HG03066 (cell line): ENCODE measurements around the gene KCTD4.
"Not testable (repeated sequence)": the region's sequence is repeated elsewhere in the genome, so short reads cannot be mapped to it uniquely, and the experiment has no call there.

ENCODE experiments used
- ATAC-seq: cut with Tn5 transposase; IDR thresholded peaks from one replicate; pipeline ENCODE4 v1.9.1; 2021; ENCODE audit warnings: low read depth; ENCODE audit not compliant: unreplicated experiment

The KCTD4 gene

GRCh38 chr13:45216193-45216592 is 15.3 kb upstream of the KCTD4 start:
- no peak for ATAC-seq

- ATAC-seq, result no peak
Measured at GRCh38 chr13:45215392-45216077, 14.7 kb upstream of the KCTD4 start.

DNA sequence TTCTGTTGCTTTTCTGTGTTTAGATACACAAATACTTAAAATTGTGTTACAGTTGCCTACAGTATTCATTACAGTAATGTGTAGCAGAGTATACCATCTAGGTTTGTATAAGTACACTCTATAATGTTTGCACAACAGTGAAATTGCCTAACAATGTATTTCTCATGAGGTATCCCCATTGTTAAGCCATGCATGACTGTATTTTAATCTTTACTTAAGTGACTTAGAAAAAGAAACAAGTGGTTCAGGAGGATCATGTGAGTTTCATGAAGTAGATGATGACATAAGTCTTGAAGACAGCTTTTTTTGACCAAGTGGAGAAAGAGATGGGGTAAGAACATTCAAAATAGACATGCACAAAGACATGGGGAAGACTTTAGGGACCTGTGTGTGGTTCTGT is 8.4 kb upstream of the KCTD4 start:
- no peak for ATAC-seq

DNA sequence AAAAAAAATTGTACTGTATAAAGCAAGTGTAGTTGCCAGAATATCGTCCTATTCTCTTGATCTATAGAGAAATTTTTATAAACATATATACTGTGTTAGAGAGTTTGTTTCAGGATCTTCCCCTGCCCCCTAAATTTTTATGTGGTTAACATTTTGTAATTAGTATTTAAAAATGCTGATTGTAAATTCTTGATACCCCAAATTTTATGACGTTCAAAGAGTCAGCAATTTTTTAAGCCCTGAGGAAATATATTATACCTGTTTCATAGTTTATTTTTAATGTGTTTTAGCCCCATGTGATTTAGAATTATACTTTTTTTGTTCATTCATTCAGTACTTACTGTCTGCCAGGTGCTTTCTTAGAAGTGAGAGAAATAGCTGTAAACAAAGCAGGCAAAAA is 7.3 kb upstream of the KCTD4 start:
- no peak for ATAC-seq

DNA sequence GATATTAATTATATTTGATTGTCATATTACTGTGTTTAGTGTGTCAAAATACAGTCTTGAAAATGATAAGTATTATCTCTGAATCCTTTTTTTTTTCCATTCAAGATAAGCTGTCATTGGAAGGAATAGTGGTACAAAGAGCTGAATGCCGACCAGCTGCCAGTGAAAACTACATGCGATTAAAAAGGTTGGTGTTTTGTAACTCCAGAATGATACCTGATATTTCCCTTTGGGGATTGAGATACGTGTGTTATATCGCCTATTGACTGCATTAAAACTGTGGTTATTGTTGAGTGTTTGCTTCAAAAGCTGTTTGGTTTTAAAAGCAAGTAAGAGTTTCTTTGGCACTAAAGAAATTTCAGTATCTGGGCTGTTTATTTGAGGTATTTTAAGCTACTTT is 6.5 kb upstream of the KCTD4 start:
- ATAC-seq, result no peak

DNA sequence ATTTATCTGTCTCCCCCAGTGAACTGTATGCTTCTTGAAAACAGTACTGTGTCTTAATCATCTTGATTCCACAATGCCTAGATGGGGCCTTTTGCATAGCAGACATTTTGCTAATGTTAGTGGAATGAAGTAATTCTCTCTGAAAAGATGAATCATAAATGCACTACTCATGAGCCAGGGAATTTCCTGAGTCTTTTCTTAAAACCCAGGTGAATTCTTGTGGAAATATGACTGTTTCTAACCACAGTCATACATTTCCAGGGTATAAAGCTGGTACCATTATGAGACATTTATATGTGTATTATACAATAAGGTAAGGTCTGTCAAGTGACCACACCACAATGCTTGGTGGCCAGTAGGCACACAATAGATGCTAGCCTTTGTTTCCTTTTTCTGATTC is 5.5 kb upstream of the KCTD4 start:
- ATAC-seq, result no peak

- ATAC-seq, result no peak
Measured at GRCh38 chr13:45205124-45205523, 4.3 kb upstream of the KCTD4 start.

DNA sequence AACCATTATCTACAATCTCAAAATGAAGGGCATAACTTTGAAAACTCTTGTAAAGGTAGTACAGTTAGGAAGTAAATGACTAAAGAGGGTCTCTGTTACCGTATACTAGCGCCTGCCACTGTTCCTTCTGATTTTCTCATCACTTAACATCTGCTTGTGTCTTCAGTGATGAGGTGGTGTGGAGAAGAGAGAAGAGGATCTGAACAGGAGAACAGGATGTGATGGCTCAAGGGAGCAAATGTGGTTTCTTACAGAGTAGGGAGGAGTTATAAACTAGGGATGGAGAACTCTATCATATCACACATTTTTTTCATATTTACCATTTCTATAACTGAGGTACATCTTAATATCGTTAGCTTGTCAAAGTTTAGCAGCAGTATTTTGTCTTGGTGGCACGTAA is 1.1 kb downstream of the KCTD4 start:
- ATAC-seq, result no peak

GRCh38 chr13:45198924-45199323 is 1.9 kb downstream of the KCTD4 start:
- no peak for ATAC-seq

DNA sequence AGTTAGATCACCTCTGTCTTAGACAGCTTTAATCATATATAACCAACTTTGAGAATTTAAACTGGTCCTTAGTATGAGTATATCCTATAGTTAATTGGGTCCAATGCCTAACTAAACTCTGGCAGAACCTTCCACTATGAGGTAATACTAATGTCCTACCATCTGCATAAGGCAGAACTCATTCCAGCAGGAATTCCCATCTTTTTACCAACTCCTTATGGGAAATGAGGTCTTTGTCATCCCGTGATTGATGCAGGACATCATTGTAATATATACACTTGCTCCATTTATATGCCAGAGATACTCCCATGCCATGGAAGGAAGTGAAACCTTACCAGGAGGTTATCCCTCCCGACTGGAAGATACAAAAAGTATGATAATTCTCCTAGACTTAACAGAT is 2.8 kb downstream of the KCTD4 start:
- no peak for ATAC-seq

DNA sequence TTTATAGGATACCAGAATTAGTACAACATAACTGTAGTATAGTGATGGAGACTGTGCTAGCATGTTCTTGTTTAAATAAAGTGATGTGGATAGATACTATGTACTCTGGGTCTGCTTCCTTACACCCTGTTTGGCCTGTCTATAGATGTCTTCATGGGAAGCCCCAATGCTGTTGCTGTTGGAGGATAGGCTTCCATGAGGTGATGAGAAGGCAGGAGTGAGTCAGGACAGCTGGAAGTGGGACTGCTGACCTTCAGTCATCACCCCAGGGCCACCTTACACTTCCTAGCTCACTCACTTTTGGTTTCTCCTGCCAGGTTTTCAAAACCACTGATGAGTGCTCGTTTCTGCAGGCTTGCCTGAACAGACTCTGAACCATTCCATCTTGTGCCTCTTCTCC is 4.2 kb downstream of the KCTD4 start:
- no peak for ATAC-seq

DNA sequence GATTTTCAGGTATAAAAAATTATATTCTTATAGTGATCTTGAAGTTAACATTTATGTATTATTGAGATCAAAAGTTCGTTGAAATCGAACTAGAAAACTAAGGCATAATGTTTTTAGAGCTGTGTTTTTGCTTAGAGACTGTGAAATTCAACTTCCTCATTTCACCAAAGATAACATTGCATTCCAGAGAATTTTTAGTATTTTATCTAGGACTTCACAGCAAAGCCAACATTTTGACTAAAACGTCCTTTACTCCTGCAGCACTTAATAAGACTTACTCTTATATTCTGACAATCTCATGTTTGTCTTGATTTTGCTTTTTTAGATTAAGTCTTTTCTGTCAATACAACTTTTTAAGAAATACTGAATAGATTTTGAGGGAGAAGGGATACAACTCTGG is 4.7 kb downstream of the KCTD4 start:
- no peak for ATAC-seq

- no peak for ATAC-seq
Measured at GRCh38 chr13:45195421-45195820, 5.4 kb downstream of the KCTD4 start.

DNA sequence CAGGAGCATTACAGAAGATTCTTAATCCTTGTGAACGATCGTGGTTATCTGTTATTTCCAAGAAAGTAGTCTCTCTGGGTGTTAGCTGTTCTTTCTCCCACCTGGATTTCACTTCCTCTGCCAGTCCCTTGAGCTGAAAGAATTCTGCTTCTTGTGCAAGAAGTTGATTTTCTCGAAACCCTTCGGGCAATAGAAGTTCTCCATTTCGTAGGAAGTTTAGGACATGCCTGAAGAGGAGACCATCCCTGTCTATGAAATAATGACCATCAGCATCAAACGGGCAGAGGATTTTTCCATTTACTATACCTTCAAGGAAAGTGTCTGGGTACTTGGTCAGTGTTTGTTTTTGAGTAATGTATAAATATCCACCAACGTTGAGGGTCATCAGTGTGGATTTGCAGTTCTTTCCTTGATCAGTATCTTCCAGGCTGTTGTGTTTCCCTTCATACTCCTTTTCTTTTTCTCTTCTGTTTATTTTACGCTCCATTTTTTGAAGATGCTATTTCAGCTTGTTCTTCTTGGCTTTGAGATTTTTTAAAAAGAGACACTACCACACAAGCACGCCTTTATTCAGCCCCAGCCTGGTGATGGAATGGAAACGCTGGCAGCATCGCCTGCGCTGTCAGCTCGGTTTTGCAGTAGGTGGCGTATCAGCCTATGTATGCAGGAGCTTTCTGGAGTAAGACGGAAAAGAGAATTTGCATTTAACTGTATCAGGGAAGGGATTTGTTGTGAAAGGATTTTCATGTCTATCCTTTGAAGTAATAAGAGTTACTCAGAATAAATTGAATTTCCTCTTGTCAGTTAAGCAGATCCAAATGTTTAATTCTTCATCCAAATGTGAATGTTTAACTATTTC is 6.5 kb downstream of the KCTD4 start:
- ATAC-seq, result no peak

DNA sequence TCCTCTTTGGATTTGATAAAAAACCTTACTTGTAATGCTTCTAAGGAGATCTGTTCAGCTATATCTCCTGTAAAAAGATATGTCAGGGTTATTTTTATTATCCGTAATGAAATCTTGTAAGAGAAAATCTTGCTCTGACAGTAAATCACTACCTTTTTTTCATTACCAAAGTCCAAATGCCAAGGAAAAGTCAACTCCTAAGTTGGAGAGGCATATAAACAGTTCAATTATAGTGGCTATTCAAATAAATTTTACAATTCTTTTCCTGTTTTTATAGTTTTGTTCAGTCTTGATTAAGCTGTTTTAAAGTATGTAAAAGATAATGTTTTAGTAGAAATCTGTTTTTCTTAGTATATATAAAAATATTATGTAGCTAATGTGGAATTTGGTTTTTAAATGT is 9.0 kb downstream of the KCTD4 start:
- no peak for ATAC-seq

- ATAC-seq, result not testable (repeated sequence)
Measured at GRCh38 chr13:45189511-45189910, 11.3 kb downstream of the KCTD4 start.

GRCh38 chr13:45189077-45189476 is 11.8 kb downstream of the KCTD4 start:
- not testable (repeated sequence) for ATAC-seq

DNA sequence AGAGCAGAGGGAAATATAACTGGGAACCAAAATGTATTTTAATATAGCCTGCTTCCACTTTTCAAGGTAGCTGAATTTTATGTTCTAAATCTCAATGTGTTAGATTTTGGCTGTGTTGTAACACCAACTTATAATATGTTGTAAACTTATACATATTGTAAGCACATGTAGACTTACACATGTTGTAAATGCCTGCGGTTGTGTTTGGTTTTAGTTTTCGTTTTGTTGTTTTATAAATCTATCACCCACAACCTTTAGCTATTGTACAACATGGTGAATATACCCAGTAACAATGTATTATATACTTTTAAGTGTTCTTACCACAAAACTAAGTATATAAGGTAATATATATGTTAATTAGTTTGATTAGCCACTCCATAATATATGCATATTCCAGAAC is 15.6 kb downstream of the KCTD4 start:
- ATAC-seq, result no peak

- ATAC-seq, result no peak
Measured at GRCh38 chr13:45184693-45185092, 16.2 kb downstream of the KCTD4 start.

DNA sequence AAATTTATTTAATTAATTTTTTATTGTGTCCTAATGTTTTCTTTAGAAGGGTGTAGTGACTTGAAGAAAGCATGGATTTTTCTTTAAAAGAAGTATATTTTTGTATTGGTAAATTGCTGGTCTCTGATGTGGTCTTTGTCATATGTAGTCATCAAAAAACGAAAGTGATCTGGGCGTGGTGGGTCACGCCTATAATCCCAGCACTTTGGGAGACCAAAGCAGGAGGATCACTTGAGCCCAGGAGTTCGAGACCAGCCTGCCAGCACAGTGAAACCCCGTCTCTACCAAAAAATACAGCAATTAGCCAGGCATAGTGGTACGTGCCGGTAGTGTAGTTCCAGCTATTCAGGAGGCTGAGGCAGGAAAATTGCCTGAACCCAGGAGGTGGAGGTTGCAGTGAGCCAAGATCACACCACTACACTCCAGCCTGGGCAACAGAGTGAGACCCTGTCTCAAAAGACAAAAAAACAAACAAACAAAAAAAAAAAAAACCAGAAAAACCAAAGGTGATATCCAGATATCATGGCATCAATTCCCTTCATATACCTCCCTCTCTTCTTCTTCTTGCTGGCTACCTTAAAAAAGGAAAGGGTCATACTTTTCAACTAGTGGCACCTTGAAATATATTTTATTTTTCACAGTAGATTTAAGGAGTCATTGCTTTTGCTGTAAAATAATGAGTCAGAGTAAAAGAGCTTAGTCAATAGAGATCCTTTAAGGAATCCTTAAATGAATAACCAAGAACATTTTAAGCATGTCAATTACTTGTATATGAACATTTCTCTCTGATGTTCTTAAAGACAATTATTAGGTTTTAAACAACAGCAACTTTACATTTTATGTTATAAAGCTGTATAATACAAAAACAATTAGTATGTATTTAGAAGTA is 19.9 kb downstream of the KCTD4 start:
- ATAC-seq, result no peak

DNA sequence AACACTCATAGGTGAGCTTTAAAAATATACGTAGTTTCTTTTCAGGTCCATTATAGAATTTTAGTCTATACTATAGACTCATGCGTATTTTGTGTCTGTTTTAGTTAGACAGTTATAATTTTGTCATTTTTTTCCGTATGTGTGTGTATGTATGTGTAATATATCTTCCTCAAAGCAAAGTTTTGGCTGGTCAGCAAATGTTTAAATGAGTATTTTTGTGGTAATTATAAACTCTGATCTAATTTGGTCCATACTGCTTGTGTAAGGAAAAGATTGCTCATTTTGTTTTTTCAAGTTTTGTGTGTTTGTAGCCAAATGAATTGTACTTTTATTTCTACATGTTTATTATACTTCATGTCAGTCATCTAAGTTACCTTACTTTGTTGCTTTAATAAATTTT is 20.5 kb downstream of the KCTD4 start:
- no peak for ATAC-seq
